WTC11 (cell line): ENCODE measurements around the gene SLC2A1.

Experiments
- CTCF ChIP-seq: fragments of 200-600 bp; IDR thresholded peaks from 2 replicates; pipeline ENCODE4 v1.8.0; 2022; ENCODE audit warnings: antibody characterized with exemption
- NR1H2 ChIP-seq: sonication (generic); formaldehyde crosslinking; IDR thresholded peaks from 2 replicates; pipeline ENCODE4 v1.9.0; 2021; ENCODE audit warnings: mild to moderate bottlenecking, moderate library complexity, missing genetic modification reagents
- OVOL2 ChIP-seq: fragments of 250-450 bp; sonication (Bioruptor Pico); IDR thresholded peaks from 2 replicates; pipeline ENCODE4 v1.9.0; 2021; ENCODE audit warnings: mild to moderate bottlenecking, borderline replicate concordance
- PRDM15 ChIP-seq: sonication (generic); formaldehyde crosslinking; IDR thresholded peaks from 2 replicates; pipeline ENCODE4 v1.8.0; 2022; ENCODE audit warnings: missing genetic modification reagents

DNA sequence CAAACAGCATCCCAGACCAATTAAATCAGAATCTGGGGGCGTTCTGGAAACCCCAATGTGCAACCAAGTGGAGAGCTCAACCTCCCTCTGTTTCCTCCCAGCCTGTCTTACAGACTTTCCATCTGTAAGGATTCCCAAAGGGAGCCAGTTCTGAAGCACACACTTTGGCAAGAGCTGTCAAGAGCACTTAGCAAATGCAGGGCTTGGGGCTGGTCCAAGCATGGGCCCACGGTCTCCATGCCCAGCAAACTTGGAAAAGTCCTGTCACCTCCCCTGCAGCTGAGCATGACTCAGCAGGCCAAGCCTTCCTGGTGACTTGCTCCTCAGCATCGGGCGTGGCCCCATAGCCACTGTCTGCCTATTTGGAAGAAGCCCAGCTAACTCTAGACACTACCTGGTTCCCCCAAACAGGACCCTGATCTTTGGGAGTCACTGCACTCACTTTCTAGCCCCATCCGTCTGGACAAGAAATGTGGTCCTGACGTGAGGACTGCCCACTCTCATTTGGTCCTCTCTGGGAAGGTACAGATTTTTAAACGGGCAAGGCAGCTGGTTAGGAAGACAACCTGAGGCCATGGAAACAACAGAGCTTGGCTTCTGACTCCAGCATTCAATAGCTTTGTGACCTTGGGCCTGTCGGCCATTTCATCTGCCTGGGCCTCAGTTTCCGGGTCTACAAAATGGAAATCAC is 16.9 kb downstream of the SLC2A1 start:
- TF ChIP-seq CTCF: no peak
- no peak for TF ChIP-seq PRDM15
- TF ChIP-seq NR1H2: no peak
- no peak for TF ChIP-seq OVOL2 (CRISPR knock-in tag)
